GM19193 (cell line): ENCODE data around the gene CD81.

ENCODE experiments used
- POLR2A ChIP-seq: IDR thresholded peaks from 4 replicates; pipeline ENCODE4 v1.6.1; 2011; ENCODE audit not compliant: insufficient read depth, insufficient read length; ENCODE audit errors: extremely low read depth

Gene CD81

DNA sequence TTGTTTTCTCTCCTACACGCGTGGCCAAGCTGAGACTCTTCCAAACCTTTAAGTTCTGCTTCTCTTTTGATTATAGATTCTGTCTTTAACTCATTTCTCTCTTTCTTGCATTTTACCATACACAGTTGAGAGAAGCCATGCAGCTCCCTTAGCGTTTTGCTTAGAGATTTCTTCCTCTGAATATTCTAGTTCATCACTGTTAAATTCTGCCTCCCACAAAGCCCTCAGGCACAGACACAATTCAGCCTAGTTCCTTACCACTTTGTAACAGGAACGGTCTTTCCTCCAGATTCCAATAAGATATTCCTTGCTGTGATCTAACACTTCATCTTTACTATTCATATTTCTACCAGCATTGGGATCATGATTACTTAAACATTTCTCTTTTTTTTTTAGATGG is 24.7 kb upstream of the CD81 start:
- TF ChIP-seq POLR2A: no peak

DNA sequence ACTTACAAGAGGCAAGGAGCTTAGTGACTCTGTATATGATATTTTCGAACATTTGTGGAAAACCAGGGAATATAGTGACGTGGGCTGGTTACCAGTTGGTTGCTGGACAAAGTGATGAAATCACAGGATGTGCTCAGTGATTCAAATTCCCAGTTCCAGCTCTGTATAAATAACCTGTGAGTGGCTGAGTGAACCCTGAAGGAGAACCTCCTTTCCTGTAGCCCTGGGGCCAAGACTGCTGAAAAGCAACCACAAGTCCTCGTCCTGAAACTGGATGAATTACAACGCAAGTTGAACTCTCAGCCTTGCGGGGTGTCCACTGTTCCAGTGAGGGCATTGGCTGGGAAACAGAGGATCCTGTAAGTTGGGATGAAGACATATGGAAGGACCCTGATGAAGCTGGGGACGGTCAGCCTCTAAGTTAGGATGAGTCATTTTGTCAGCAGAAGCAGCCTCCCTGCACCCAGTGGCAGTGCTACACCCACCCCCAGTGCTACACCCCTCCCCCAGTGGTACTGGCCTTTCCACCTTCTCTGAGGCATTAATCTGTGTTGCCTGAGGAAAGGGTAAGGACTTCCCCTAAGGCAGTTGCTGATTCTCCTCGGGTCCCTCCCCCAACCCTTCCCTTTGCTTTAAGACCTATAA is 22.0 kb upstream of the CD81 start:
- TF ChIP-seq POLR2A: no peak

DNA sequence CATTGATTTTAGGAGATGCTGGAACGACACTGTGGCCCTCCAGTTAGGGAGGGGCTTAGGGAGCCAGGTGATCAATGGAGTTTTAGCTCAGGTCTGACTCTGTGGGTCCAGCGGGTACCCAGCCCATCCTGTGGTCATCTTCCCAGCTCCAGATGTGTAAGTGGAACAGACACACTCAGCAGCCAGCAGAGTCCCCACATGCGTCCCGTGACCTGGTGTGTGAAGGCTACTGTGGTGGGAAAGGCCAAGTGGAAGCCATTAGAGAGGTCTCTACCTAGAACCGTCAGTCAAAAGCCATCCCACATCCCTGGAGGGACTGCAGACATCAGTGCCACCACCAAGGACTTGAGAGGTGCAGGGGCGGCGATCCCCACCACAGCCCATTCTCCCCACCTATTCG is 19.9 kb upstream of the CD81 start:
- TF ChIP-seq POLR2A: no peak

DNA sequence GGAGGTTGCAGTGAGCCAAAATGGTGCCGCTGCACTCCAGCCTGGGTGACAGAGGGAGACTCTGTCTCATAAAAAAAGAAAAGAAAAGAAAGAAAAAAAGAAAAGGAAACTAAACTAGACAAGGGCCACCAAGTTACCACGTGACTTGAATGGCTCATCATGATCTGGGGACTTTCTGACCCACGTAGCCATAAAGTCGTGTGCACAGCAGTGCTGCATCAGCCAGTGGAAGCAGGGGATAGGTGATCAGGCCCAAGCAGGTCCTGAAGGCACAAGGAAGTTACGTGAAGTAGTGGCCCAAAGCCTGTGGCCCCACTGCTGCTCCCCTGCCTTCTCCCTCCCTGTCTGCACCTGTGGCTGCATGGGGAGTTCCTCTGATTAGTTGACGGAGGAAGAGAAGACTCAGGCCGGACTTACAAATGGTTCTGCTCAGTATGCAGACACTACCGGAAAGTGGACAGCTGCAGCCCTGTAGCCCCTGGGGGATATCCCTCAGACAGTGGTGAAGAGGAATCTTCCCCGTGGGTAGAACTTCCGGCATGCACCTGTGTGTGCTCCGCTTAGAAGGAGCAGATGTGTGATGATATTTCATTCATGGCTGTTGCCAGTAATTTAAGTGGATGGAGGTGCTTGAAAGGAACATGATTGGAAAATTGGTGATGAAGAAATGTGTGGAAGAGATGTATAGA is 18.2 kb upstream of the CD81 start:
- TF ChIP-seq POLR2A: no peak

DNA sequence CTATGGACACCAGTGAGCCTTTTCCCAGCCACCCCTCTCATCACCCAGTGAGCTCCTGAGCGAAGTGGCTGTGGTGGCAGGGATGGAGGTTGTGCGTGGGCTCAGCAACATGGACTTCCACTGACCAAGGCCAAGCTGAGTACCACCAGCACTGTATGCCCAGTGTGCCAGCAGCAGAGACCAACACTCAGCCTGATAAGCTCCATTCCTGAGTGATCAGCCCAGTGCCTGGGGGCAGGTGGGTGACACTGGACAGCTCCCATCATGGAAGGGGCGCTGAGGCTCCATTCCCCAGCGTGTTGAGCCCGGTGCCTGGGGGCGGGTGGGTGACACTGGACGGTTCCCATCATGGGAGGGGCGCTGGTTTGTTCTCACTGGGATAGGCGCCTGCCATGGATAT is 17.6 kb upstream of the CD81 start:
- TF ChIP-seq POLR2A: no peak

DNA sequence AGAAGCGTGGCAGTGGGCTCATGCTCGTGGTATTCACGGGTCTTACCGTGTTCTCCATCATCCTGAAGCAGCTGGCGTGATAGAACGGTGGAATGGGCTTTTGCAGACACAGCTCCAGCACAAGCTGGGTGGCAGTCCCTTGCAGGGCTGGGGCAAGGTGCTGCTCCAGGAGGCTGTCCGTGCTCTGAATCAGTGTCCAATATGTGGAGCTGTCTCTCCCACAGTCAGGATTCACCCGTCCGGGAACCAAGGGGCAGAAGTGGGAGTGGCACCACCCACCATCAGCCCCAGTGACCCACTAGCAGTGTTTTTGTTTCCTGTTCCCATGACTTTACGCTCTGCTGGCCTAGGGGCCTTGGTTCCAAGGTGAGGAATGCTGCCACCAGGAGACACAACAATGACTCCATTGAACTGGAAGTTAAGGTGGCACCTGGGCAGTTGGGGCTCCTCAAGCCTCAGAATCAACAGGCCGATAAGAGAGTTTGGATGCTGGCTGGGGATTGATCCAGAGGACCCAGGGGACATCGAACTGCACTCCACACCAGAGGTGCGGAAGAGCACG is 16.9 kb upstream of the CD81 start:
- no peak for TF ChIP-seq POLR2A

DNA sequence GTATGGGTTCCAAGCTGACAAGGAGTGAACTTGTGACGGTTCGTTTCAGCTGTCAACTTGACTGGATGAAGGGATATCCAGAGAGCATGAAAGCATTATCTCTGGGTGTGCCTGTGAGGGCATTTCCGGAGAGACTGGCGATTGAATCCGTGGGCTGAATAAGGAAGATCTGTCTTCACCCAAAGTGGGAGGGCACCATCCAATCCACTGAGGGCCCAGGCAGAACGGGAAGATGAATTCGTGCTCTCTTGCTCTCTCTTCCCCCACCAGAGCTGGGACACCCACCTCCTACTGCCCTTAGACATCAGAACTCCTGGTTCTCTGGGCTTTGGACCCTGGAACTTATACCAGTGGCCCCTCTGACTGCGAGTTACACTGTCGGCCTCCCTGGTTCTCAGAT is 15.5 kb upstream of the CD81 start:
- TF ChIP-seq POLR2A: no peak

DNA sequence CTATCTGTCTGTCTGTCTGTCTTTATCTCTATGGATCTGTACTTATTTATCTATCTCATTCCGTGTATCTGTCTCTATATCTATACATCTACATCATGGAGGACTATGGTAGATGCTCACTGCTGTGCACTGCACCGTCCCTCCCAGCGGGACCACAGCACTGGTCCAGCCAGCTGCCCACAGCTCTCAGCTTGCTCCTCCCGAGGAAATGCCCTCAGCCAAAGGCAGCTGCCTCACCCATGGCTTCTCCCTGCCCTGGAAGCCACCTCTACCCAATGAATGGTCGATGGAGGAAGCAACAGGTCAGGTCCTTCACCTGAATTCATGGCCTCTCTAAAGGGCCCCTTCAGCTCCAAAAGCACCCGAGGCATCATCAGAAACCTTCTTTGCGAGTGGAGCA is 14.7 kb upstream of the CD81 start:
- no peak for TF ChIP-seq POLR2A

DNA sequence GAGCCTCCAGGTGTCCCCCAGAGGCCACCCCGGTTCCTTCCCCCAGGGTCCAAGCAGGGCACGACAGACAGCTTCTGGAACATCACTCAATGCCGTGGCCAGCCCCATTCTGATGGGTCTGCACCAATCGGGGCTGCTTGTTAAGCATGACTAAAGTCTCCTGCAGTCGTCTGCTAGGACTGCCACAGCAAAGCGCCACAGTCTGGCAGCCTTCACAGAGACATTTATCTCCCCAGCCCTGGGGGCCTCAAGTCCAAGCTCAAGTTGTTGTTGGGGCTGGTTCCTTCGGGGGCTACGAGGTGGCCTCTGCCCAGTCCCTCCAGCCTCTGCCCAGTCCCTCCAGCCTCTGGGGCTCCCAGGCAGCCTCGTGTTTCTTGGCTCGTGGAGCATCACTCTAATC is 14.0 kb upstream of the CD81 start:
- no peak for TF ChIP-seq POLR2A

DNA sequence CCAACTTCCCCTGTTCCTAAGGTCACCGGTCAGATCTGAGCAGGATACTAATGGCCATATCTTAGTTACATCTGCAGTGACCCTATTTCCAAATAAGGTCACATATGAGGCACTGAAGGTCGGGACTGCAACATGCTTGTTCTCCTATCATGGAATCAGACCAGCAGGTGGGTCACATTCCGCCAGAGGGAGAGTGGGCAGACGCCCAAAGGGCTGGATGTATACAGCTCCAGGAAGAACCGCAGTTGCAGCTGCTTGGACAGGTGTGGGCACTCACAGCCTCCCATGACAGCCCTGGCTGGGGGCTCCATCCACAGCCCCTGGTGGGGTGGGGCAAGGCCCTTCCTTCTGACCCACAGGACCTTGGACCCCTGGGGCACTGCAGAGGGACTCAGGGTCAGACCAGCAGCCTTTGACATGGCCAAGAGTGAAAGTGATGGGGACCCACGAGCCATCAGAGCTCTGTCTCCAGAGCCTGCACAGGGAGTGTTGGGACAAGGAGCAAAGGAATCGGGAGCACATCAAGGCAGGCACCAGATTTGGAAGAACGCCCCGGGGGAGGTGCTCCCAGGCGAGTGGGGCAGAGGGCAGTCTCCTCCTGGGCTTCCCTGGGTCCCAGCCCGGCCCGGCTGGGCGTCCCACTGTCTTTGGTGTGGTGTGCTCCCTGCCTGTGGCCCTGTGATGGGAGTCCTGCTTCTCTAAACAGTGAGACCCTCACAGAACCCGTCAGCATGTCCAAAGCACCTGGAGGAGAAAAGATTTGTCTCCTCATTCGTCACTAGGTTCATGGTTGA is 13.3 kb upstream of the CD81 start:
- no peak for TF ChIP-seq POLR2A

DNA sequence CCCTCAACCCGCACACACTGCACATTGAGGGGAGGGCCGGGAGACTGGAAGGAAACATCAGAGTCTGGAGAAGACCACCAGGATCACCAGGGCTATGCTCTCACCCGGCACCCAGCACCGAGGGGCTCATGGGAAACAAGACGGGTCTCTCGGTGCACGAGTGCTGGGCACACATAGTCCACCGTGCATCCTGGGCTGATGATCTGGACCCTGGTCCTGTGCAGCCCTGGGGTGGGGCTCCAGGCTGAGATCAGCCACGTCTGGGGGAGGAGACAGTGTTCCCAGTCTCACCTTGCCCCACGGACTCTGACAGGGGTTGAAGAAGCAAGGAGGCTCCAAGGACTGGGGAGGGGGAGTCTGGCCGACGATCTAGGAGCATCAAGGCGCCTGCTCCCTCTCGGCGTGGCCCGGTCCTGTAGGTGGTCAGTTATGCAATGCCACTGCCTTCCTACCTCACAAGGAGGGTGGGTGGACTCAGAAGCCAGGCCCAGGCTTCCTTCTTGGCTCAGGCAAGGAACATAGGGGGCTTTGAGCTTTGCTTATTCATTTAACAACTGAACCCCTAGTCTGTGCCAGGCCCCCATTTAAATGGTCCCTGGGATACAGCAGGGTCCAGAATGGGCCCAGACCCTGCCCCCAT is 11.4 kb upstream of the CD81 start:
- TF ChIP-seq POLR2A: no peak

DNA sequence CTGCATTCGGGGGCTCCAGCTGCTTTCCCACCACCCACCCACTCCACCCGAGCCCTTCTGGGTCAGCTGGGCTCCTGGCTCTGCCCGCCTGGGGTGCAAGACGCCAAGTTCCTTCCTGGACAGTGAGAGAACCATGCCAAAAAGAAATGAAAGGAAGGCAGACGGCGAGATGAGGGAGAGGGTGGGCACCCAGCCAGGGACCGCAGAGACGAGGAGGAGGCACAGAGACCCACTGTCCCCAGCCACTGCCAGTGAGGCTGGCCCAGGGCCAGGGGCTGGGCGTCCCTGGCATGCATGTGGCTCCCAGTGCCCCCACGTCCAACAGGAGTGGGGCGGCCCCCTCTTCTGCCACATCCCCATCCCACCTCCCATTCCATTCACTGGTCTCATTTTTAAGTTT is 10.8 kb upstream of the CD81 start:
- TF ChIP-seq POLR2A: no peak

DNA sequence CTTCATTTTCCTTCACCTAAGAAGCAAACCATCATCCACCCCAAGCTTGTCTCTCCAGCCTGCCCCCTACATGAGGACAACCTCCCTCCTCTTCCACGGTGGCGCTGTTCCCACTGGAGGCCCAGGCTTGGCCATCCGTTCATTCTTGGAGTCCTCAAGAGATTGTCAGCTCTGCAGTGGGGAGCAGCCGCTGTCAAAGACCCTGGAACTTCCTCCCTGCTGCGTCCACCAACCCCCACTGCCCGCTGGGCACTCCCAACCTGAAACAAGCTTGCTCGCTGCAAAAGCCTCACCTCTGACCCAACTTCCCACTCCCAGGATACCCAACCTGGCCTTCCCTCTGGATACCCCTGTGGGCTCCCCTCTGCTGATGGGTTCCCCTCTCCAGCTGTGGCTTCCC is 10.4 kb upstream of the CD81 start:
- TF ChIP-seq POLR2A: no peak

DNA sequence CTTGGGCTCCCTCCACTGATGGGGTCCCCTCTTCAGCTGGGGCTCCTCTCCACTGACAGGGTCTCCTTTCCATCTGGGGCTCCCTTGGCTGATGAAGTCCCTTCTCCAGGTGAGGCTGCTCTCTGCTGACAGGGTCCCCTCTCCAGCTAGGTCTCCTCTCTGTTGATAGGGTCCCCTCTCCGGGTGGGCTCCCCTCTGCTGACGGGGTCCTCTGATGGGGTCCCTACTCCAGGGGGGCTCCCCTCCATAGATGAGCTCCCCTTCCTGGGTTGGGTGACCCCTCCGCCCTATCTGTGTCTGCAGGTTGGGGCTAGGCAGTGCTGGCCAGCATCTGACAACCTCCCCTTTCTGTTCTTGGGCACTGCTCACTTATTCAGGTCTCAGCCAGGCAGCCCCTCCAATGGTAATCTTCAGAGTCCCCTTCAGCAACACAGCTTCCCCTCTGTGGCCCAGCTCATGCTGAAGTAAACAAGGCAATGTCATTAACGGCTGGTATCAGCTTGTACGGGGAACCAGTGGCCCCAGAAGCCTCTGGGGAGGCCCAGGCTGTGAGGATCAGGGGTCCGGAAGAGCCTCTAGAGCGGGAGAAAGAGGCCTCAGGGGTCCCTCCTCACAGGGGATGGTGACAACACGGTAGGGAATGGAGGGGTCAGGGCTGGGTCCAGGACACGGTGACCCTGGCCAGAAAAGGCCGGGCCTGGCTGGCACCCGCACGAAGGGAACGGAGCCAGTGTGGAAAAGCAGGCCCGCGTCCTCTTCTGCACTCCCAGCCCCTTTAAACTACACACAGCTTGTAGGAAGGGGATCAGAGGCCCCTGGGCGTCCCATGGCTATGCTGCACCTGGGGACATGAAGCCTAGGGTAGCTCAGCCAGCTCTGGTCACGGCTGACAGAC is 9.6 kb upstream of the CD81 start:
- no peak for TF ChIP-seq POLR2A
